Hematopoietic multipotent progenitor cell treated with erythropoietin and hydrocortisone succinate and interleukin-3 and kit ligand, for 4 days (in vitro differentiated cells): ENCODE results near the gene TECTB.
A peak's percentile ranks its signal among the peaks of the same experiment; 100 is the strongest.

Experiments used
- DNase-seq: peaks from one replicate; pipeline ENCODE4 v3.0.0-alpha.2; 2015

Gene TECTB

GRCh38 chr10:112313234-112313633 is 30.0 kb downstream of the TECTB start:
- peak; percentile 31 for DNase-seq

GRCh38 chr10:112313911-112314310 is 30.7 kb downstream of the TECTB start:
- DNase-seq = no peak

DNA sequence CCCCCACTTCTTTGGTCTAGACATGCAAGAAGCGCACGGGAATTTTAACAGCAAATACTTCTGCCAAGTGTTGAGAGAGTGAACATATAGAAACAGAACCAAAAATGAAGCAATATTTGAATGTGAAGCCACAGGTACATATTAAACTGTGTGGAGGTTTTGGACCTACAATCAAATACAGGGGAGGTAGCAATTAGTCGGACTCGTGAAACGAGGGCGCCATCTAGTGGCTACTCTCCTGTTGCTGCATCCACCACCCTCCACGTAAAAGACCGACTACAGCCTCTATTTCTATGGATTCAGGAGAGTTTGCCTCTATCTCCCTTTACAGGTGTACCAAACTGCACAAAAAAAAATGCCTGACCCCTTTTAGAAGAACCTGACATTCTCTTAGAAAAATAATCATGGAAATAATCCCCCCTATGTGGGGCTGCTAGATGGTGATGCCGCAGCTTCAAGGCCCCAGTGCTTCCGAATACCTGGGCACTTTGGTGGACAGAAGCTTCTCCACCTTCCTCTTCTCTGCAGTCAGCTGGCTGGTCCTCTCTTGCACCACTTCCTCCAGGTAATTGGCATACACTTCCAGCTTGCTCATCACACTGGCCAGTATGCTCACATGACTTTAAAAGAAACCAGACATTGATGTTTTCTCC is 31.7 kb downstream of the TECTB start:
- peak; percentile 87 for DNase-seq

DNA sequence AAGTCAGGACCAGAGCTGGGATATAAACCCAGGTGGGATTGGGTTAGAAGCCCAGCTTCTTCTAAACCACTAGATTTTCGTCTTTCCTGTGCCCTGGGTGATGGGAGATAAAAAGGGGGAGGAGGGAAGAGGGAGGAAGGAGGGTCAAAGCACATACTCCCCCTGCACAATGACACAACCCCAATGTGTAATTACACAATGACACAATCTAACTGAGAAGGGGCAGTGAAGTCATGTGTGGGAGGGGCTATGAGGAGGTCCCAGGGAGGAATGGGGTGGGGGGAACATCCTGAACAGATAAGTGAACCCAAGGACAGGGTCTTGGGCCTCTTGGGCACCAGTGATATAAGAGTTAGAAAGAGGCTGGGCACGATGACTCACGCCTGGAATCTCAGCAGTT is 44.5 kb downstream of the TECTB start:
- peak; percentile 23 for DNase-seq

DNA sequence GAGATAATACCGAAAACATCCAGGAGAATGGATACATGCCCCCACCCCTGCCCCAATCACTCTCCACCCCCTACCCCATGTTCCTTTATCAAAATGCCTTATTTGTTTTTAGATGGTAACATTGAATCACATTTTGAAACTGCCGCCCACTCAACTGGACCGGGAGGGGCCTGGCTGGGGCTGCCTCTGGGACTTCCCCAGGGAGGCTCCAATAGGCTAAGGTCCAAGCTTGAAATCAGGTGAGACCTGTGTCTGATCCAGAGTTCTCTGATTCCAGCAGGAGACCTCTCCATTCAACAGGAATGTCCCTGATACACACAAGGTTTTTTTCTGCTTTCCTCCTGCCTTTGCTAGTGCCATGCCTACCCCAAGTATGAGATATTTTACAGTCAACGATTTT is 47.0 kb downstream of the TECTB start:
- DNase-seq = no peak

DNA sequence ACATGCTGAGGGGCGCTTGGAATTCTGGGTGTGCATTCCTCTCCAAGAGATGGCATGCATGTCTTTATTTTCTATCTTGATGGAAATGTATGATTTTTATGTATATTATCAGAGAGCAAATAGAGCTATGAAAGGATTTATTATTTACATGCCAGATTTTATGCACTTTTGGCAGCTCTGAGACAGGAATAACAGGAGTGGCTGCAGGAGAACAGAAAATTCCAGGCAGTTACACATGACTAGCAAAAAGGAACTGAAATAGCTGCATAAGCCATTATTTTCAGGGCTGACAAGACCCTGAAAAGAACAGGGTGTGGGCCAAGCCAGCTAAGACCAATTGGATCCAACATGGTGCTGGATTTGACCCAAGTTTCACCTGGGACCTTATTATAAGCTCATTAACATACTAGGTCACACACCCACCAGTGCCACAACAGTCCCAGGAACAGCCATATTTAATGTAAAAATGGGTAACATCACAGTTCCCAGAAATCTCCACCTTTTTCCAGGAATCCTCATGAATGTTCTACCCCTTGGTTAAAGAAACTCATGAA is 47.5 kb downstream of the TECTB start:
- DNase-seq = no peak

DNA sequence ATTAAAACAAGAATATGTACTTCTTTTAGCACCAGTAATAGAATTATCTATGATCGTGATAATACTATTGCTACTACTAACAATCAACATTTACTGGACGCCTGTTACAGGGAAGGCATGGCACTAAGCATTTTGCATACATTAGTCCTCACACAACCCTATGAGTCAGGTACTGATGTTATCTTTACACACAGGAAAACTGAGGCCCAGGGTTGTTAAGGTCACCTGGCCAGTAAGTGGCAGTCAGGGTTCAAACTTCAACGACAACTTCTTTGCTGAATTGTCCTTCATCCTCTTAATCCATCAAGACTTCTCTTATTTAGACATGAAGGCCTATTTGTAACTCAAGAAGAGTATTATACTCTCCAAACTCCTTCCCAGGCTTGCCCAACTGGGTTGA is 48.8 kb downstream of the TECTB start:
- DNase-seq = no peak

GRCh38 chr10:112332509-112333228 is 49.5 kb downstream of the TECTB start:
- DNase-seq = no peak

DNA sequence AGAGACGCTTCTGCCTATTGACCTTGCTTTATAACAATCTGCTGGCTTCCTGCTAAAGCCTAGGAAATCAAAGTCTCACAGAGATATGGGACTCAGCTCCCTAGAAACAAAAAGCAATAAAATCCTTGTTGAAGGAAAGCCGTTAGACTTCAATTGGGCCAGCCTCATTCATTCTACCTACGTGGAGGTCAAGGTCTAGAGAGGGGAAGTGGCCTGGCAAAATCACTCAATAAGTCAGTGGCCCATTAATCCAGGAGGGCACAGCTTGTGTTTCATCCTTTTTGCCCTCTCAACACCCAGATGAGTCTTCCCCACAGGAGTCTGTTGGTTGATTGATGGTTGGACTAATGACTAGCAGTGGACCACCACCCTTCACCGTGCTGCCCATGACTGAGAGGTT is 50.3 kb downstream of the TECTB start:
- DNase-seq = no peak

DNA sequence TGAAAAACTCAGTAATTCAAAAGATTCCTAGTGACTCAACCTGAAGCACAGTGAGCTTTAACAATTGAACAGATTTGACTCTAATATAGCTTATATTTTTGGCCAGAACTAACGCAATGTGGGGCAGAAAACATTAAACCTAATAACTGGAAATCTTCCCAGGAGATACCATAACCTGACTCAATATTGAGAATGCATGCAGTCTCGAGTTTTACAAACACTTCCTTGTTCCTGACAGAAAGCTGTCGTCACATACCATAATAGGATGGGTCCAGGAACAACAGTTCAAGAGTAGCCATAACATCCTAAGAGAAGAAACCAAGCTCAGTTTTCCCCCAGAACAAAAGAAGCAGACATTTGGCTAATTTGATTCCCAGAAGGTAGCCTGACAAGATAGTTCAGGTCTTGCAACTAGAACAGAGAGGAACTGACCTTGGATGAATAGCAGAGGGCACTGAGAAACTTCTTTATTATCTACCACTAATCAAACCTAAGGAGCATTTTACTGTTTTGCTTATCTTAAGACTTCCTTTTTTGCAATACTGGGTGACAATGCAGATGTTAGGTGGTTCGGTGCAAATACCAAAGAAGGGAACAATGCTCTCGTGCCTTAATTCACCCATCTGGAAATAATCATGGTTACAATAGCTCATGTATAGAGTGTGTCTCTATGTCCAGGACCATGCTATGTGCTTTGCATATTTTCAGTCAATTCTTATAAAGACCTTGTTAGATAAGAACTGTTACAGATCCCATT is 52.1 kb downstream of the TECTB start:
- DNase-seq = peak; percentile 71

GRCh38 chr10:112335868-112336265 is 52.7 kb downstream of the TECTB start:
- peak; percentile 14 for DNase-seq

GRCh38 chr10:112336556-112337201 is 53.5 kb downstream of the TECTB start:
- no peak for DNase-seq

DNA sequence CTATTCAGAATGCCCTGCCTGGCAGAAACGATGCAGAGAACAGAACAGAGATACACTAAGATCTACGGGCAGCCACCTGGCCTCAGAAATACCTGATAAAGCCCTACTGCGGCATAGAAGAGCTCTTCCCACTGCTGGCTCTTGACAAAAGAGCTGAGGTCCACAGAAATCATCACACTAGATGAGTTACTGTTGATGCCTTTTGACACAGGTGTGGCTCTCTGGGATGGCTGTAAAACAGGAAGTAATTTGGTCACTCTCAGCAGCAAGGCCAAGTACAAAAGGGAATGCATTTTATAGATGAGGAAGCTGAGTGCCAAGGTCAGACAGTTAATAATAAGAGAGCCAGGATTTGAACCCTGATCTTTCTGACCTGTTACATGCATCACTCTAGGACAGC is 55.8 kb downstream of the TECTB start:
- DNase-seq = no peak

DNA sequence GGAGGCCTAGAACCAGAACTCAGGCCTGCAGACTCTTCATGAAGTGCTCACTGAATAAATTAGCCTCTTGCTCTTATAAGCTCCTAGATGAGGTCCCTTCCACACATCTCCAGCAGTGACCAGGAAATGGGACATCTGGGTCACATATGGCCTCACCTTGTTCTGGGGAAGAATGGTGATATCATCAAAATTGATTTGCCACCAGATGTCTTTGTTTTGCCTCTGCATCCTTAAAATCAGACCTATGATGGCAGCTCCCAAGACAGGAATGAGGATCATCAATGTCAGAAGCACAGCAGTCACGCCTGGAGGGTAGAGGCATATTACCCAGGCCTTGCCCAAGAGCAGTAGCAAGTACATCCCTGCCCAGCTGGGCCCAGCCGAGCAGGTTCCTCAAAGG is 57.4 kb downstream of the TECTB start:
- no peak for DNase-seq

DNA sequence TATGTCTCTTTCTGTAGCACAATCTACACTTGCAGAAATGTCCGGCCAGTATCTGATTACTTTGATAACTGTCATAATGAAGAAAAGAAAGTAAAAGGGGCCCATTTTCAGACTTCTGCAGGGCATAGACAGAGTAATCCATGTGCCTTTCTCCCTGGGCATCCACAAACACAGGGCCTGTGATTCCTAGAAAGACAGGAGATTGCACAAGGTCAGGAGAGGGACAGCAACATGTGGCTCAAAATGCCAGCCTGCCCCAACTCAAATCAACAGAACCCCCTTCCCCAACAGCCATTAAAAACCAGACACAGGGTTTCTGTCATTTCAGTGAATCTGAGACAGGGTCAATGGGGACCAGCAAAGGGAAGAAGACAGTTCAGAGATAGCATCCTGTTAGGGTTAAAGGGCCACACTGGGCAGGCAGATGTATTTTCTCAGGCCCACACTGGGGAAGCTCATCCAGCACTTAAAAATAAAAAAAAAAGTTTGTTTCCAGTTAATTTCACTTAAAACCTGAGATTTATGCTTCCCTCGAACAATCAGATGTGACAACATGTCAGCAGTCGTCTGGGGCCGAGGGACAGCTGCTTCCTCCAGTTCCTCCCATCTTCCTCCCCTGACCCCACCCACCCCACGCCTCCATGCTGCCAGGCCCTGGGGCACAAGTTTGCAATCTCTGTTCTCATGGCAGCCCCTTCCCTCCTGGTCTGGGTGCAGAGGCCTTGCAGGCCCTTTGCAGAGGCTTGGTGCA is 60.0 kb downstream of the TECTB start:
- peak; percentile 52 for DNase-seq

DNA sequence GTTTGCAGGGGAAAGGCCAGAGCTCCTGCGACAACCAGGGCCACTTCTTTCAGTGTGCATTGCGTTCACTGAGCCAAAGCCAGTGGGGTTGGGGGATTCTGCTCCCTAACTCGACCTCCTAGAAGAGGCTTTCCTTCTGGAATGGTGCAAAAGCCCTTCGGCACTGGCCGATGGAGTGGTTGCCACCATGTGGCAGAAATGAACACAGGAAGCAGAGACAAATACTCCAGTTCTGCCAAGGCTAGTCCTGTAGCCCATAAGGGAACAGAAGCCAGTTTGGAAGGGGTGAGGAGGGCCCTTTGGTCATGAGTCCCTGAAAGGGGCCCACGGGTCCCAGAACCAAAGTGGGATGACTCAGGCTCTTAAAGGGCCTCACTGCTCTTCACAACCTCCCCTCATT is 61.1 kb downstream of the TECTB start:
- DNase-seq = no peak

- no peak for DNase-seq
Measured at GRCh38 chr10:112345202-112345601, 62.0 kb downstream of the TECTB start.

DNA sequence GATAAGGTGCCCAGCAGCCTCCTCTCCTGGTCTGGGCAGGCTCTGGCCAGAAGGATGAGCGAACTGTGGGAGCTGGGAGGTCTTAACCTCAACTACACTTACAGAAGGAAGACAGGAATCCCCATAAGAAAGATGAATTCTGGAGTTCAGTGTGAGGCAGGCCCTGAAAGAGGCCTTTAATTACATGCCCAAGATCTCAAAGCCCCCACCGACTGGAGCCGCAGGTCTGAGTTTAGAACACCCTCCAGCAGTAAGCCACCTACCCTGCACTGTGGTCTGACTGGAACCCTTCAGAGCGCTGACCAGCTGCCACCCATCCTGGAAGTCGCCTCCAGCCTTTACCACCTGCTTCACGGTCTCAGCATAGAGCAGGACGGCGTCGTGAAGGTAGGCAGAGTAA is 62.5 kb downstream of the TECTB start:
- DNase-seq = no peak

DNA sequence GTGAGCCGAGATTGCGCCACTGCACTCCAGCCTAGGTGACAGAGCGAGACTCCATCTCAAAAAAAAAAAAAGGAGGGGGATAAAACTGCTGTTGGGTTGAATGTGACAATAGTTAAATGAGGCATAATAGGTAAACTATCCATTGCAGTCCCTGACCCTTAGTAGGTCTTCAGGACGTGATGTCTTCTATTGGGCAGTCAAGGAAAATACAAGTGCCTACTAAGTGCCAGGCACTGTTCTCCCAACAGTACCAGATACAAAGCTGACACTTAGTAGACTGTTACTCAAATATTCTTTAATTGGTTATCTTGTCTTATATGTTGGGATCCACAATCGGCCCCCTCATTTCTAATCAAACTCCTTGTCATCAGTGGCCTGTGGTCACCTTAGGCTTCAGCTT is 63.6 kb downstream of the TECTB start:
- no peak for DNase-seq

DNA sequence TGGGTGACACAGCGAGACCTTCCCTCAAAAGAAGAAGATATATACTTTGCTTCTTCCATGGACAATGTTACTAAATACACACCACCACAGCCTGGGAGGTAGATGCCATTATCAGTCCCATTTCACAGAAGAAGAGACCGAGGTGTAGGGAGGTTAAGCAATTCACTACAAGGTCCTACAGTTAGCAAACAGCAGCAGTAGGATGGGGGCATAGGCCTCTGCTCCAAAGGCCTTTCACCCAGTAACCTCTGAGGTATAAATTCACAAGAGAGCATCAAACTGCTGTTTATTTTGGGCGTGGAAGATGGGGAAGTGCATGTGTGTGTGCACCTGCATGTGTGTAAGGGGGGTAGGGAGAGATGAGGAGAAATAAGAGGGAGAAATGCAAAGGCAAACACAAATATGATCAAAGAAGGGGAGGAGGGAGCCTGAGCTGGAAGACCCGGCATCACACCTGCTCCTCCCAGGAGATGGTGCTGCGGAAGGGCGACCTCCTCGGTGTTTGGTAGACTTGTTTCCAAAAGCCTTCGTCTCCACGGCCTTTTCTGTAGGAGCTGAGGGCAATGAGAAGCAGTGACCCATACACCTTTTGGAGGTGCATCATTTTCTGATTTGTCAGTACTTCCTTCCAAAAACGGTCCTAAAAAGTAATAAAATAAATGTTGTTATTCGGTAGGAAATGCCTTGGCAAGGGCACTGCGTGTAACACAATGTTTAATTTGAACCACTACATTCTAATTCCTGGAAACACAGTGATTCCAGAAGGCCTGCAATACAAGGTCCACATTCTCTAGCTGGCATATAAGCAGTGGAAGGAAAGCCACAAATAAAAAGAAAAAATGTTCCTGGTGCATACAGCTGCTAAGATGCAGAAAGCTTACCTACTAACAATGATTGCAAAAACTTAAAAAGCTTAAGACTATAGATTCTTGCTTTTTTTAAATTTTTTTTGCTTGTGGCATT is 64.8 kb downstream of the TECTB start:
- DNase-seq = no peak

DNA sequence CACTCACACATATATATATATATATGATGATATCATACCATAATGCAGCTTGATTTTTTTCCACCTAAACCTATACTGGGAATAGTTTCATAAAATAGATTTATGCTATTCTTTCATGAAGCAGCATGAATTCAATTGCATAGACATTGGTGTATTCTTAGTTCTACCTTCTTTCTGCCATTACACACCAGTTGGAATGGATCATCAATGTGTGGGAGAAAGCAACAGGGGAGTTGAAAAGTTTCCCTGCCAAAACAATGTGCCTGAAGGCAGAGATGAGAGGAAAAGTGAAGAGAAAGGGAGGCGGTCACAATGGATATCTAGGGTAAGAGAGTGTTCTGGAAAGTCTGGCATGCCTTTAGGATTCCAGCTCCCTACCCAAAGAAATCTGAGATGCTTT is 65.6 kb downstream of the TECTB start:
- DNase-seq = no peak
